NCI-H510A treated with DMSO at 0.1 percent for 48 hours (cell line): ENCODE results near the gene TCERG1L.

ENCODE experiments used
- DNase-seq: peaks from one replicate; lab custom pipeline; 2025; lab: John Stamatoyannopoulos, UW

TCERG1L gene

GRCh38 chr10:131068760-131069159, 242.8 kb downstream of the TCERG1L start:
- DNase-seq = no peak

- no peak for DNase-seq
These were observed 243.2 kb downstream of the TCERG1L start for GRCh38 chr10:131068311-131068710.

GRCh38 chr10:131067690-131068089, 243.8 kb downstream of the TCERG1L start:
- DNase-seq = no peak

- no peak for DNase-seq
These were observed 245.7 kb downstream of the TCERG1L start for GRCh38 chr10:131065673-131066305.

- DNase-seq = no peak
These were observed 248.2 kb downstream of the TCERG1L start for GRCh38 chr10:131063311-131063710.

- DNase-seq = no peak
These were observed 248.8 kb downstream of the TCERG1L start for GRCh38 chr10:131062621-131063260.

- no peak for DNase-seq
These were observed 250.3 kb downstream of the TCERG1L start for GRCh38 chr10:131061216-131061615.

GRCh38 chr10:131059881-131060280, 251.6 kb downstream of the TCERG1L start:
- no peak for DNase-seq

- DNase-seq = no peak
These were observed 252.7 kb downstream of the TCERG1L start for GRCh38 chr10:131058799-131059198.

- DNase-seq = no peak
These were observed 254.7 kb downstream of the TCERG1L start for GRCh38 chr10:131056781-131057180.

GRCh38 chr10:131056091-131056579, 255.4 kb downstream of the TCERG1L start:
- no peak for DNase-seq

GRCh38 chr10:131055437-131055836, 256.1 kb downstream of the TCERG1L start:
- DNase-seq = no peak

- DNase-seq = no peak
These were observed 258.3 kb downstream of the TCERG1L start for GRCh38 chr10:131053192-131053591.

GRCh38 chr10:131050162-131050766, 261.3 kb downstream of the TCERG1L start:
- DNase-seq = no peak

GRCh38 chr10:131049016-131049415, 262.5 kb downstream of the TCERG1L start:
- DNase-seq = peak; percentile 9

- no peak for DNase-seq
These were observed 262.9 kb downstream of the TCERG1L start for GRCh38 chr10:131048606-131049005.

- DNase-seq = no peak
These were observed 264.0 kb downstream of the TCERG1L start for GRCh38 chr10:131047501-131047900.

- no peak for DNase-seq
These were observed 265.3 kb downstream of the TCERG1L start for GRCh38 chr10:131046194-131046593.

- DNase-seq = no peak
These were observed 267.0 kb downstream of the TCERG1L start for GRCh38 chr10:131044379-131045111.

GRCh38 chr10:131043039-131043691, 268.4 kb downstream of the TCERG1L start:
- DNase-seq = no peak
